Tibial artery (tissue), 4 donors: ENCODE data around the gene TRABD2B.
A peak's percentile ranks its signal among the peaks of the same experiment; 100 is the strongest.

ENCODE experiments used
- DNase-seq, 2 donors: peaks; one replicate each; pipeline ENCODE4 v3.0.0-alpha.2; 2019
- H3K27ac ChIP-seq, 2 donors: fragments of 200-600 bp; sonication (generic) in 1 of 2; 1 replicate in 1 of 2; 2 replicates in 1 of 2; pipeline ENCODE4 v1.5.1; 2018 to 2019; ENCODE audit warnings: mild to moderate bottlenecking in 1 of 2
- H3K27me3 ChIP-seq, 2 donors: fragments of 200-600 bp; sonication (generic) in 1 of 2; one replicate each; pipeline versions ENCODE4 v1.5.1 to v1.6.0; 2016 to 2019
- H3K36me3 ChIP-seq, 3 donors: fragments of 200-600 bp; sonication (generic) in 2 of 3; one replicate each; pipeline ENCODE4 v1.5.1; 2016 to 2019; ENCODE audit warnings: mild to moderate bottlenecking in 2 of 3
- H3K4me1 ChIP-seq, 4 donors: fragments of 200-600 bp; sonication (generic) in 2 of 4; 1 replicate in 3 of 4; 2 replicates in 1 of 4; pipeline ENCODE4 v1.5.1; 2016 to 2019
- H3K4me3 ChIP-seq, 2 donors: fragments of 200-600 bp; sonication (generic) in 1 of 2; 1 replicate in 1 of 2; 2 replicates in 1 of 2; pipeline ENCODE4 v1.5.1; 2018 to 2019; ENCODE audit warnings: mild to moderate bottlenecking in 2 of 2
- H3K9me3 ChIP-seq, 3 donors: fragments of 200-600 bp; sonication (generic) in 1 of 3; one replicate each; pipeline ENCODE4 v1.5.1; 2016 to 2019
- CTCF ChIP-seq, 2 experiments: fragments of 200-600 bp in 1 of 2; fragments of 450-650 bp in 1 of 2; IDR thresholded peaks; one replicate each; pipeline ENCODE4 v1.5.1; 2017 to 2019; ENCODE audit warnings: antibody characterized with exemption in 2 of 2, mild to moderate bottlenecking in 1 of 2, moderate library complexity in 1 of 2
- intact Hi-C: fragments of 100-400 bp; cut with DNase I; formaldehyde crosslinking; loops from one replicate; pipeline ENCODE4 v1.15.0; 2023; ENCODE audit warnings: low total_unique reads

Gene TRABD2B

GRCh38 chr1:47972864-47973432, 24.2 kb downstream of the TRABD2B start:
- Histone ChIP-seq H3K4me3 (no peak overlapping the region), H3K9me3 (no peaks in the 10 kb centered on the region), H3K27ac (no peak overlapping the region), H3K27me3 (no peaks in the 10 kb centered on the region), H3K4me1 (peaks cover 0 to 76% (median 19%) of the 10 kb centered on the region in 4 donors), H3K36me3 (no peaks in the 10 kb centered on the region)
- no peak for TF ChIP-seq CTCF (IDR thresholded peaks at IDR 0.05)
- intact Hi-C loops, result no loop called here
- no peak for DNase-seq

GRCh38 chr1:47971385-47972160, 25.6 kb downstream of the TRABD2B start:
- no peak overlapping the region for H3K4me3 ChIP-seq
- no peaks in the 10 kb centered on the region for H3K27me3 ChIP-seq
- intact Hi-C loops, result no loop called here
- H3K9me3 ChIP-seq, result no peaks in the 10 kb centered on the region
- H3K27ac ChIP-seq, result no peak overlapping the region
- no peak for TF ChIP-seq CTCF (IDR thresholded peaks at IDR 0.05)
- DNase-seq, result no peak
- H3K36me3 ChIP-seq, result no peaks in the 10 kb centered on the region
- peaks cover 0 to 90% (median 27%) of the 10 kb centered on the region in 4 donors for H3K4me1 ChIP-seq

GRCh38 chr1:47970882-47971281, 26.3 kb downstream of the TRABD2B start:
- H3K27me3 ChIP-seq, result no peaks in the 10 kb centered on the region
- no peaks in the 10 kb centered on the region for H3K36me3 ChIP-seq
- peak overlapping the region in 1 of 2 donors; percentile 9 for H3K27ac ChIP-seq
- DNase-seq, result no peak
- TF ChIP-seq CTCF (IDR thresholded peaks at IDR 0.05), result no peak
- H3K4me3 ChIP-seq, result no peak overlapping the region
- intact Hi-C loops, result no loop called here
- H3K9me3 ChIP-seq, result no peaks in the 10 kb centered on the region
- H3K4me1 ChIP-seq, result peaks cover 0 to 94% (median 30%) of the 10 kb centered on the region in 4 donors

GRCh38 chr1:47969478-47969877, 27.7 kb downstream of the TRABD2B start:
- intact Hi-C loops, result no loop called here
- peak overlapping the region in 1 of 2 donors; percentile 5 for H3K27ac ChIP-seq

GRCh38 chr1:47968556-47968888, 28.7 kb downstream of the TRABD2B start:
- no peak for TF ChIP-seq CTCF (IDR thresholded peaks at IDR 0.05)
- DNase-seq, result no peak
- Histone ChIP-seq H3K9me3 (no peaks in the 10 kb centered on the region), H3K27me3 (no peaks in the 10 kb centered on the region), H3K4me1 (peaks cover 0 to 95% (median 44%) of the 10 kb centered on the region in 4 donors), H3K36me3 (no peaks in the 10 kb centered on the region), H3K4me3 (no peak overlapping the region), H3K27ac (peak overlapping the region in 1 of 2 donors; percentile 90)
- intact Hi-C loops, result no loop called here

More at GRCh38 chr1:47969478-47969877, 27.7 kb downstream of the TRABD2B start:
- Histone ChIP-seq H3K27me3 (no peaks in the 10 kb centered on the region), H3K9me3 (no peaks in the 10 kb centered on the region), H3K4me1 (peaks cover 0 to 93% (median 36%) of the 10 kb centered on the region in 4 donors), H3K36me3 (no peaks in the 10 kb centered on the region), H3K4me3 (no peak overlapping the region)
- no peak for TF ChIP-seq CTCF (IDR thresholded peaks at IDR 0.05)
- DNase-seq, result no peak
